GM12874 (cell line): ENCODE data around the gene CASZ1.

Source experiments
- TF ChIP-seq, protein P1 (sequence below): IDR thresholded peaks from 2 replicates; pipeline ENCODE4 v1.5.1; 2011; ENCODE audit warnings: low read depth, mild to moderate bottlenecking, control low read depth, low read length, moderate library complexity; ENCODE audit not compliant: insufficient read depth

CASZ1 gene

DNA sequence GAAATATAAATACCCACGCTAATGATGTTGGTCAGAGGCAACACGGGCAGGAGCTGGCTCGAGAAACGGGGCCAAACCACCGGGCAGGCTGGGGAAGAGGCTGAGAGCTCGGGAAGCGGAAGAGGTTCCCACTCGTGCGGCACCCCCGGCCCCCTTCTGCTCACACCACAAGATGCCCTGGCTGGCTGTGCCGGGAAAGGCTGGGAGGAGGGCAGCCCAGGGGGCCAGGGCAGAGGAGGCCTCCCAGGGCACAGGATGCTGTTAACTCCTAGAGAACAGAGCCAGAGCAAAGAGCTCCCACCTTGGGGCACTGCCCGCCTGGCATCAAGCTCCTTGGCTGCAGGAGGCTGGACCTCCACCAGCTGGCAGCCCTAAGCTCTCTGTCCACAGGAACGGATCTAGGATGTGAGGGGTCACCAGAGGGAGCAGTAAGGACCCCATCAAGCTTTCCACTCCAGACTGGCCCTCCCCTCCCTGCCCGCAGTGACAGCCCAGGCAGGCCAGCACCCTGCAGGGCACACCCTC lies 44.8 kb downstream of the CASZ1 start:
- TF ChIP-seq, protein P1, sequence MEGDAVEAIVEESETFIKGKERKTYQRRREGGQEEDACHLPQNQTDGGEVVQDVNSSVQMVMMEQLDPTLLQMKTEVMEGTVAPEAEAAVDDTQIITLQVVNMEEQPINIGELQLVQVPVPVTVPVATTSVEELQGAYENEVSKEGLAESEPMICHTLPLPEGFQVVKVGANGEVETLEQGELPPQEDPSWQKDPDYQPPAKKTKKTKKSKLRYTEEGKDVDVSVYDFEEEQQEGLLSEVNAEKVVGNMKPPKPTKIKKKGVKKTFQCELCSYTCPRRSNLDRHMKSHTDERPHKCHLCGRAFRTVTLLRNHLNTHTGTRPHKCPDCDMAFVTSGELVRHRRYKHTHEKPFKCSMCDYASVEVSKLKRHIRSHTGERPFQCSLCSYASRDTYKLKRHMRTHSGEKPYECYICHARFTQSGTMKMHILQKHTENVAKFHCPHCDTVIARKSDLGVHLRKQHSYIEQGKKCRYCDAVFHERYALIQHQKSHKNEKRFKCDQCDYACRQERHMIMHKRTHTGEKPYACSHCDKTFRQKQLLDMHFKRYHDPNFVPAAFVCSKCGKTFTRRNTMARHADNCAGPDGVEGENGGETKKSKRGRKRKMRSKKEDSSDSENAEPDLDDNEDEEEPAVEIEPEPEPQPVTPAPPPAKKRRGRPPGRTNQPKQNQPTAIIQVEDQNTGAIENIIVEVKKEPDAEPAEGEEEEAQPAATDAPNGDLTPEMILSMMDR = no peak

DNA sequence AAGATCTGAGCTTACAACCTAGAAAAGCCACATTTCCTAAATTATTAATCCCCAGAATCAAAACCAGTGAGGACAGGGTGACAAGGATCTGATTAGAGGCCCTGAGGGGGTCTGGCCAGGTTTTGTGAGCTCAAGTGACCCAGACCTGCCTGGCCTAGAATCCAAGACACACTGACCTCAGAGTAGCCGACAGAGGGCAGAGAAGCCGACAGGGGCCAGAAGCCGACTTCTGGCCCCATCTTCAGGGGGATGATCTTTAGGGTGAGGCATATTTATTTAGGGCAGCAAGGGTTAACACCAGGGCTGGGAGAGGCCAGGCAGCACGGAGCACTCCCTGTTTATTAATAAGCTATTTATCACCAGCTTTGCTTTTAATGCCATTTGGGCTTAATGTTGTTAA lies 45.3 kb downstream of the CASZ1 start:
- TF ChIP-seq, protein P1 = no peak

GRCh38 chr1:10745886-10746455 lies 50.5 kb downstream of the CASZ1 start:
- TF ChIP-seq, protein P1 = no peak

DNA sequence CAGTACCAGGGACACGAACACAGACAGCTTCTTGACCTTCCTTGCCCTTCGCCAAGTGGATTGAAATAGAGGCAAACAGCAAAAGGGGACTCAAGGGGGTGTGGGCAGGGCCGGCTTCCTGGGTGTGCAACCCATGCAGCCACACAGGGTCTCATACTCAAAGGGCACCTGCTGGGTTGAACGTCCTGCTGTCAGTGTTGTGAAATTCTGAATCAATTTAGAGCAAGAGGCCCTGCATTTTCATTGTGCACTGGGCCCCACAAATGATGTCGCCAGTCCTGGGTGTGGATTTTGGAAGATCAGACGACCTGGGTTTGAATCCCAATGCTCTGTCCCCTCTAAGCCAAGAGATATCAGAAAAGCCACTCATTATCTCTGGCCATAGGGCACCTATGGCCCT lies 51.1 kb downstream of the CASZ1 start:
- TF ChIP-seq, protein P1 = no peak

DNA sequence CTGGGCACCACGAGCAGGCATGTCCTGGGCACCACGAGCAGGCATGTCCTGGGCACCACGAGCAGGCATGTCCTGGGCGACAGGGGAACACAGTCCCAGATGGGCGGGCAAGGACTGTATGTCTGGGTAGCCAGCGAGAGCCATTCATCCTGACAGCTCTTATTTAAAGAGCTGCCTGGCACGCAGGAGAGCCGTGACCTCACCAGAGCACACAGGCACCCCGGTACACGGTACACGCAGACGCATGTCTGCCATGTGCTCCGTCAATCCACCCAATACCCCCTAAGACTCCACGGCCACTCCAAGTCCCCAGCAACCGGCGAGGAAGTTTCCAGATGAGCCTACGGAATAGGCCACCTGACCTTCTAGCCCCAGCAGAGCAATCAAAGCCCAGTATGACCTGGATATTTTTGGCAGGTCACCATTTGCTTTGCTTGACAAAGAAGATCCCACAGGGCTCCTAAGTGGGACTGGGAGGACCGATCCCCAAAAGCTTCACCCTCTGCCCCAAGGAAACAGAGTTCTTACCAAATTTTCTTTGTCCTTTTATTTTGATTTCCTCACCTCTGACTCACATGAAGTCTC lies 51.7 kb downstream of the CASZ1 start:
- TF ChIP-seq, protein P1 = no peak

DNA sequence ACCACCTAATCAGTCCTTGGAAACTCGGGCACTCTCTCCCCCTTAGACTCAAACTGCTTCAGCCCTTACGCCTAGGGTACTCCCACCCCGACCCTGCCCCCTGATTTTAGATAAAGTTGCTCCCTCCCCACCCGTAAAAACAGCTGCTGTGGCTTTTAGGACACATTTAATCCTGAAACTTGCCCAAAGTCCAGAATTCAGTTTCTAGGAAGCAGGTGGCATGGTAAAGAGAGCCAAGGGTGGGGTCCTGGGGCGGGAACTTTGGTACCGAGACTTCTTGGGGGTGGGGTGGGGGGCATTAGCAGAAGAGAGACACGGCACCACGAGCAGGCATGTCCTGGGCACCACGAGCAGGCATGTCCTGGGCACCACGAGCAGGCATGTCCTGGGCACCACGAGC lies 52.4 kb downstream of the CASZ1 start:
- TF ChIP-seq, protein P1 = no peak

GRCh38 chr1:10741696-10742095 lies 54.8 kb downstream of the CASZ1 start:
- TF ChIP-seq, protein P1 = no peak
